GM23248 (cell line): ENCODE data around the gene NDUFC1.

Source experiments
- EZH2 ChIP-seq: fragments of 200-600 bp; sonication (generic); IDR thresholded peaks from 2 replicates; pipeline ENCODE4 v1.6.1; 2018; ENCODE audit warnings: antibody characterized with exemption, mild to moderate bottlenecking; ENCODE audit not compliant: insufficient read depth, poor library complexity, severe bottlenecking
- EZH2phosphoT487 ChIP-seq: fragments of 200-600 bp; sonication (generic); IDR thresholded peaks from 2 replicates; pipeline ENCODE4 v1.6.1; 2018; ENCODE audit warnings: antibody characterized with exemption, moderate library complexity, mild to moderate bottlenecking, low read depth; ENCODE audit not compliant: insufficient read depth

GRCh38 chr4:139304920-139305319, 2.6 kb upstream of the NDUFC1 start:
- no peak for TF ChIP-seq EZH2
- no peak for TF ChIP-seq EZH2phosphoT487
